ENCODE data around the gene RPS6KL1. TPM values are rescaled to one million over a fixed set of nuclear protein-coding genes. Genes with fewer than 3 reads are reported as not detected.
A peak's percentile ranks its signal among the peaks of the same experiment; 100 is the strongest.

RPS6KL1 gene
- total RNA-seq, 1 experiment from 2014 or later: 18.8 TPM

- Histone ChIP-seq H2BK15ac (ENCODE audit: low read depth, low read length) (no peak overlapping the region), H3K56ac (ENCODE audit: insufficient read length, low read depth, low read length) (no peak overlapping the region), H3K18ac (ENCODE audit: insufficient read length, low read depth, low read length) (no peak overlapping the region), H3K27ac (ENCODE audit: insufficient read length, low read depth, low read length) (no peak overlapping the region), H2BK120ac (ENCODE audit: low read depth, low read length, poor library complexity, severe bottlenecking) (no peak overlapping the region), H3K23me2 (ENCODE audit: insufficient read length, low read depth, low read length, poor library complexity, severe bottlenecking) (peaks cover 11% of the 10 kb centered on the region), H4K91ac (ENCODE audit: insufficient read length, low read depth, low read length) (no peak overlapping the region), H3K4me1 (ENCODE audit: insufficient read depth, low read length) (peaks cover 24% of the 10 kb centered on the region), H3K23ac (ENCODE audit: insufficient read length, low read depth, low read length) (no peak overlapping the region), H3K9me3 (ENCODE audit: control insufficient read depth, low read depth, low read length) (no peaks in the 10 kb centered on the region), H4K5ac (ENCODE audit: insufficient read length, low read depth, low read length) (no peak overlapping the region), H2AFZ (ENCODE audit: low read length) (no peak overlapping the region), H3K79me2 (ENCODE audit: insufficient read depth, low read length) (peaks cover 28% of the 10 kb centered on the region; the same call in 1 of the 2 replicates), H3K4ac (ENCODE audit: low read depth, low read length) (no peak overlapping the region), H2BK20ac (ENCODE audit: low read depth, low read length, poor library complexity, severe bottlenecking) (no peak overlapping the region), H3K9ac (ENCODE audit: extremely low read depth, insufficient read length, low read length) (peak overlapping the region; percentile 93), H3K14ac (ENCODE audit: insufficient read depth, low read length) (peak overlapping the region; percentile 21; the same call in 1 of the 2 replicates), H3K79me1 (ENCODE audit: insufficient read depth, low read depth, low read length, poor library complexity, severe bottlenecking) (peaks cover 20% of the 10 kb centered on the region), H2BK12ac (ENCODE audit: insufficient read length, low read depth, low read length) (no peak overlapping the region), H3T11ph (ENCODE audit: low read length) (no peak overlapping the region), H4K20me1 (ENCODE audit: control insufficient read depth, insufficient read depth, insufficient read length) (no peaks in the 10 kb centered on the region), H2AK5ac (ENCODE audit: insufficient read length, low read length) (no peak overlapping the region), H3K27me3 (ENCODE audit: insufficient read depth, low read length) (no peaks in the 10 kb centered on the region), H2BK5ac (ENCODE audit: insufficient read length, low read length) (no peak overlapping the region), H4K8ac (replicated peaks; ENCODE audit: insufficient read length, low read depth, low read length) (no peak overlapping the region), H3K4me2 (ENCODE audit: insufficient read depth, insufficient read length, low read length) (peak overlapping the region; percentile 100)
- H3K9me3 Mint-ChIP-seq: no peaks in the 10 kb centered on the region; a peak in 1 of 5 replicates
- TF ChIP-seq, protein P1, sequence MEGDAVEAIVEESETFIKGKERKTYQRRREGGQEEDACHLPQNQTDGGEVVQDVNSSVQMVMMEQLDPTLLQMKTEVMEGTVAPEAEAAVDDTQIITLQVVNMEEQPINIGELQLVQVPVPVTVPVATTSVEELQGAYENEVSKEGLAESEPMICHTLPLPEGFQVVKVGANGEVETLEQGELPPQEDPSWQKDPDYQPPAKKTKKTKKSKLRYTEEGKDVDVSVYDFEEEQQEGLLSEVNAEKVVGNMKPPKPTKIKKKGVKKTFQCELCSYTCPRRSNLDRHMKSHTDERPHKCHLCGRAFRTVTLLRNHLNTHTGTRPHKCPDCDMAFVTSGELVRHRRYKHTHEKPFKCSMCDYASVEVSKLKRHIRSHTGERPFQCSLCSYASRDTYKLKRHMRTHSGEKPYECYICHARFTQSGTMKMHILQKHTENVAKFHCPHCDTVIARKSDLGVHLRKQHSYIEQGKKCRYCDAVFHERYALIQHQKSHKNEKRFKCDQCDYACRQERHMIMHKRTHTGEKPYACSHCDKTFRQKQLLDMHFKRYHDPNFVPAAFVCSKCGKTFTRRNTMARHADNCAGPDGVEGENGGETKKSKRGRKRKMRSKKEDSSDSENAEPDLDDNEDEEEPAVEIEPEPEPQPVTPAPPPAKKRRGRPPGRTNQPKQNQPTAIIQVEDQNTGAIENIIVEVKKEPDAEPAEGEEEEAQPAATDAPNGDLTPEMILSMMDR (conservative IDR thresholded peaks at IDR 0.05): no peak
- H3K4me3 Mint-ChIP-seq: peak overlapping the region; percentile 94 to 98
- peak overlapping the region; percentile 90 to 97 (median 95) for H3K27ac Mint-ChIP-seq
- H3K4me1 Mint-ChIP-seq: peaks cover 54 to 60% of the 10 kb centered on the region in 2 experiments
- peaks cover 4 to 13% (median 6%) of the 10 kb centered on the region in 3 experiments; a peak in 6 of 7 replicates for H3K36me3 Mint-ChIP-seq (ENCODE audit: insufficient read depth in 1 of 3, low read depth in 3 of 3)
- no peaks in the 10 kb centered on the region for H3K27me3 Mint-ChIP-seq (ENCODE audit: low read depth)
- WGBS (ENCODE audit: extremely low coverage, insufficient read length, low lambda C conversion rate): no CpG with 5 or more reads among the region's 49 CpGs
- DNase-seq: no peak
Measured at GRCh38 chr14:74882103-74882920, 40.7 kb downstream of the RPS6KL1 start.
